GM23248 (cell line): Measurements from ENCODE around the gene FAM210B. TPM values are rescaled to one million over a fixed set of nuclear protein-coding genes. Genes with fewer than 3 reads are reported as not detected.
A peak's percentile ranks its signal among the peaks of the same experiment; 100 is the strongest.
"Not testable (repeated sequence)": the region's sequence is repeated elsewhere in the genome, so short reads cannot be mapped to it uniquely, and the experiment has no call there.

Experiments
- DNase-seq: peaks from one replicate; pipeline ENCODE4 v3.0.0-alpha.2; 2015
- H2AFZ ChIP-seq: fragments of 200-600 bp; sonication (generic); 2 replicates; pipeline ENCODE4 v1.6.1; 2016; ENCODE audit warnings: antibody characterized with exemption
- H3F3A ChIP-seq: fragments of 200-600 bp; sonication (generic); 2 replicates; pipeline ENCODE4 v1.6.1; 2016; ENCODE audit warnings: mild to moderate bottlenecking, antibody characterized with exemption, mixed run types; ENCODE audit not compliant: insufficient read depth
- H3K27ac ChIP-seq: fragments of 200-600 bp; sonication (generic); 2 replicates; pipeline ENCODE4 v1.5.1; 2016; ENCODE audit warnings: mild to moderate bottlenecking
- H3K27me3 ChIP-seq: fragments of 200-600 bp; sonication (generic); replicated peaks from 2 replicates; pipeline ENCODE4 v1.6.1; 2016; ENCODE audit warnings: mild to moderate bottlenecking; ENCODE audit not compliant: insufficient read depth
- H3K36me3 ChIP-seq: fragments of 200-600 bp; sonication (generic); 2 replicates; pipeline ENCODE4 v1.6.1; 2016; ENCODE audit warnings: low read depth, mild to moderate bottlenecking
- H3K4me1 ChIP-seq: fragments of 200-600 bp; sonication (generic); 2 replicates; pipeline ENCODE4 v1.6.1; 2016; ENCODE audit warnings: mild to moderate bottlenecking; ENCODE audit not compliant: insufficient read depth
- H3K4me2 ChIP-seq: fragments of 200-600 bp; sonication (generic); one replicate; pipeline ENCODE4 v1.6.1; 2016; ENCODE audit warnings: mild to moderate bottlenecking; ENCODE audit not compliant: unreplicated experiment
- H3K4me3 ChIP-seq: fragments of 200-600 bp; sonication (generic); 2 replicates; pipeline ENCODE4 v1.5.1; 2016; ENCODE audit warnings: mild to moderate bottlenecking
- H3K79me2 ChIP-seq: fragments of 200-600 bp; sonication (generic); 2 replicates; pipeline ENCODE4 v1.6.1; 2016; ENCODE audit warnings: mild to moderate bottlenecking; ENCODE audit not compliant: insufficient read depth
- H3K9ac ChIP-seq: fragments of 200-600 bp; sonication (generic); 2 replicates; pipeline ENCODE4 v1.6.1; 2016; ENCODE audit warnings: mild to moderate bottlenecking
- H3K9me2 ChIP-seq: fragments of 200-600 bp; sonication (generic); 2 replicates; pipeline ENCODE4 v1.6.1; 2016; ENCODE audit warnings: mixed run types, mild to moderate bottlenecking, moderate library complexity; ENCODE audit not compliant: insufficient read depth
- H3K9me3 ChIP-seq: fragments of 200-600 bp; sonication (generic); one replicate; pipeline ENCODE4 v1.6.1; 2017; ENCODE audit warnings: low read depth
- H4K20me1 ChIP-seq: fragments of 200-600 bp; sonication (generic); 2 replicates; pipeline ENCODE4 v1.6.0; 2016; ENCODE audit not compliant: insufficient read depth
- EZH2 ChIP-seq: fragments of 200-600 bp; sonication (generic); IDR thresholded peaks from 2 replicates; pipeline ENCODE4 v1.6.1; 2018; ENCODE audit warnings: antibody characterized with exemption, mild to moderate bottlenecking; ENCODE audit not compliant: insufficient read depth, poor library complexity, severe bottlenecking
- EZH2phosphoT487 ChIP-seq: fragments of 200-600 bp; sonication (generic); IDR thresholded peaks from 2 replicates; pipeline ENCODE4 v1.6.1; 2018; ENCODE audit warnings: antibody characterized with exemption, moderate library complexity, mild to moderate bottlenecking, low read depth; ENCODE audit not compliant: insufficient read depth
- WGBS, 2 experiments: methylation state at CpG; one replicate each; pipeline ENCODE4 v1.1.6; 2015 to 2017; ENCODE audit warnings: low lambda C conversion rate in 2 of 2, low coverage in 1 of 2; ENCODE audit errors: missing lambda C conversion rate in 2 of 2; 5-methylcytosine and 5-hydroxymethylcytosine counted together
- in situ Hi-C: fragments of 300-500 bp; cut with MboI; formaldehyde crosslinking; loops from 2 replicates; pipeline ENCODE4 v1.15.0; 2020
- polyA plus RNA-seq: library from polyadenylated mRNA; unstranded; fragments of >200 nt; fragmentation: Nextera tagmentation; extraction: Ambion mirVana; gene quantifications from 2 replicates; pipeline ENCODE4 v1.2.1, GENCODE V29; 2016
- total RNA-seq: library from RNA; depleted of rRNA; stranded (reverse); fragments of >200 nt; shearing (Covaris generic); gene quantifications from 2 replicates; pipeline ENCODE4 v1.2.3, GENCODE V29; 2014

FAM210B gene
- total and polyA plus RNA-seq, 2 experiments from 2014 or later = 91.0 to 95.7 TPM

DNA sequence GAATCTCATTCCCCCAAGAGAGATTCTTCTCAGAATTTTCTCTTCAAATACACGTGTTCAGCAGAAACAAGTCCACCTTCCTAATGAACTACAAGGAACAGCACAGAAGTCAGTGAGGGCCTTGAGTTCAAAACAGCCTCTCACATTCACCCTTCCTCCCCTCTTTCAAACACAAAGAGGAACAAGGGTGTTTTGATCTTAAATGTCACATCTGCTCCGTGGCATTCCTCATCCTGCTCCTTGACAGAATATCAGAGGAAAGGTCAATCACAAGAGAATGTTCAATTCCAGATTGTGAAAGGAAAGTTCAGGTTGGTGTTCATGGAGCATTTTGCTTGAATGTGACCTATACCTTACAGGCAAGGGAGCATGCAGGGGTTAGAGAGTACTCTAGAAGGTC is 35.6 kb upstream of the FAM210B start:
- Histone ChIP-seq H3K4me3 (no peak overlapping the region), H3K9ac (no peak overlapping the region), H2AFZ (no peak overlapping the region), H3K4me2 (no peak overlapping the region), H3K4me1 (no peaks in the 10 kb centered on the region), H3K27ac (no peak overlapping the region), H3K36me3 (no peaks in the 10 kb centered on the region), H3F3A (no peaks in the 10 kb centered on the region), H3K9me2 (no peaks in the 10 kb centered on the region), H3K79me2 (no peaks in the 10 kb centered on the region), H3K9me3 (no peaks in the 10 kb centered on the region), H4K20me1 (no peaks in the 10 kb centered on the region), H3K27me3 (no peaks in the 10 kb centered on the region)
- TF ChIP-seq EZH2phosphoT487 = no peak
- no peak for DNase-seq
- in situ Hi-C loops = no loop called here
- WGBS, 2 experiments = 0 to 1% methylated on average over 2 of the region's 2 CpGs

DNA sequence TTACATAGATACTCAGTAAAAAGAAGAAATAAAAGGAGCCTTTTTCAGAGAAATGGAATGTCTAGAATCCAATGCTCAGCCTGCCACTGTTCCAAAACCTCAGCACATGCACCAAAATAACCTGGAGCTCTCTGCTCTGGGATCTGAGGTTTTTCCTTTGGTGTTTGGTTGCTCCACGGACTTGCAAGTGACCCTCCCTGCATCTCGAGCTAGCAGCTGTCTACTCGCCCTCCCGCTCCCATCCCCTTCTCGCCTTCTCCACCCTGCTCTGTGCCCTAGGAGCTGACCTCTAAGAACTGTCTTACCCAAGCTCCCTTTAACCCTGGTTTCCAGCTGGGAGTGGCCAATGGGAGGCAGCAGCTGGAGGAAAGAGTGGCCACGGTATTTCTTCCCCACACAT is 35.1 kb upstream of the FAM210B start:
- DNase-seq = no peak
- Histone ChIP-seq H3K9me2 (no peaks in the 10 kb centered on the region), H2AFZ (no peak overlapping the region), H3K79me2 (no peaks in the 10 kb centered on the region), H3K4me2 (no peak overlapping the region), H3K36me3 (no peaks in the 10 kb centered on the region), H3K9ac (no peak overlapping the region), H3K4me3 (no peak overlapping the region), H3K27me3 (no peaks in the 10 kb centered on the region), H3K27ac (no peak overlapping the region), H3K9me3 (no peaks in the 10 kb centered on the region), H3F3A (no peaks in the 10 kb centered on the region), H3K4me1 (no peaks in the 10 kb centered on the region), H4K20me1 (no peaks in the 10 kb centered on the region)
- in situ Hi-C loops = no loop called here
- TF ChIP-seq EZH2 (no peak), EZH2phosphoT487 (no peak)
- WGBS, 2 experiments = 36 to 44% methylated on average over 6 of the region's 6 CpGs

DNA sequence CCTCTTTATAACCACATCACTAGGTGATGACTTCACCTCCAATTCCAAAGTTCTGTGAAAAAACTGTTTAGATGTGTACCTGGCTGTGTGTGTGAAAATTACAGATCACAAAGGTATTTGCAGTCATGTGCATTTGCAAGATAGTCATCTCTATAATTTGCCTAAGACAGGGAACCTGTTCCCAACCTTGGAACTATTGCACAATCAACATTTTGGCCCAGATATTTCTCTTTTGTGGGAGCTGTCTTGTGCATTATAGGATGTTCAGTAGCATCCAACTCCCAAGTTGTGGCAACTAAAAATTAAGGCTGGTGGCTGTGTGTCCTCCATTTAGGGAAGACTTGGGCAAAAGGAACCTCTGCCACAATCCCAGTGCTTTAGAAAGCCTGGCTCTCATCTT is 34.0 kb upstream of the FAM210B start:
- H3K27me3 ChIP-seq = no peaks in the 10 kb centered on the region
- no peaks in the 10 kb centered on the region for H4K20me1 ChIP-seq
- H3K4me2 ChIP-seq = no peak overlapping the region
- no peaks in the 10 kb centered on the region for H3F3A ChIP-seq
- no peak overlapping the region for H3K9ac ChIP-seq
- H3K4me1 ChIP-seq = no peaks in the 10 kb centered on the region
- no peaks in the 10 kb centered on the region for H3K79me2 ChIP-seq
- no peak for TF ChIP-seq EZH2
- TF ChIP-seq EZH2phosphoT487 = no peak
- no peaks in the 10 kb centered on the region for H3K9me3 ChIP-seq
- H3K27ac ChIP-seq = no peak overlapping the region
- no peak overlapping the region for H2AFZ ChIP-seq
- H3K9me2 ChIP-seq = no peaks in the 10 kb centered on the region
- DNase-seq = no peak
- in situ Hi-C loops = no loop called here
- no peaks in the 10 kb centered on the region for H3K36me3 ChIP-seq
- no peak overlapping the region for H3K4me3 ChIP-seq

GRCh38 chr20:56328861-56329260 is 29.9 kb upstream of the FAM210B start:
- no peak overlapping the region for H3K9ac ChIP-seq
- in situ Hi-C loops = no loop called here
- 23 to 29% methylated on average over 5 of the region's 5 CpGs for whole genome bisulfite sequencing, 2 experiments
- no peaks in the 10 kb centered on the region for H4K20me1 ChIP-seq
- H3K79me2 ChIP-seq = no peaks in the 10 kb centered on the region
- H3K9me2 ChIP-seq = no peaks in the 10 kb centered on the region
- no peaks in the 10 kb centered on the region for H3F3A ChIP-seq
- H2AFZ ChIP-seq = no peak overlapping the region
- no peak overlapping the region for H3K4me3 ChIP-seq
- H3K27ac ChIP-seq = no peak overlapping the region
- no peaks in the 10 kb centered on the region for H3K9me3 ChIP-seq
- H3K27me3 ChIP-seq = no peaks in the 10 kb centered on the region
- DNase-seq = peak; percentile 47
- H3K36me3 ChIP-seq = no peaks in the 10 kb centered on the region
- H3K4me1 ChIP-seq = no peaks in the 10 kb centered on the region
- H3K4me2 ChIP-seq = no peak overlapping the region
- TF ChIP-seq EZH2 (no peak), EZH2phosphoT487 (no peak)

DNA sequence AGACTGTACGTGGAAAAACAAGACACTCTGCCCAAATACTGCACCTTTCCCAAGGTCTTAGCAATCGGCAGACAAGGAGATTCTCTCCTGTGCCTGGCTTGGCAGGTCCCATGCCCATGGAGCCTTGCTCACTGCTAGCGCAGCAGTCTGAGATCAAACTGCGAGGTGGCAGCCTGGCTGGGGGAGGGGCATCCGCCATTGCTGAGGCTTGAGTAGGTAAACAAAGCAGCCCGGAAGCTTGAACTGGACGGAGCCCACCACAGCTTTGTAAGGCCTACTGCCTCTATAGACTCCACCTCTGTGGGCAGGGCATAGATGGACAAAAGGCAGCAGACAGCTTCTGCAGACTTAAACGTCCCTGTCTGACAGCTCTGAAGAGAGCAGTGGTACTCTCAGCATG is 22.1 kb upstream of the FAM210B start:
- peaks cover 20% of the 10 kb centered on the region for H3K27me3 ChIP-seq
- H3K9ac ChIP-seq, H3K4me1 ChIP-seq, DNase-seq, H3K9me3 ChIP-seq, H3K4me2 ChIP-seq, H2AFZ ChIP-seq, H3K79me2 ChIP-seq, H3K27ac ChIP-seq, H3F3A ChIP-seq, H4K20me1 ChIP-seq, H3K9me2 ChIP-seq, H3K4me3 ChIP-seq, H3K36me3 ChIP-seq: not testable (repeated sequence)
- in situ Hi-C loops = loop anchor here (10.0 kb wide), 1 partner anchor 82 kb away; no protein-coding TSS in a partner anchor
- 36 to 39% methylated on average over 8 of the region's 8 CpGs for WGBS, 2 experiments
